HG03378 (cell line): ENCODE results near the gene F3.
"Not testable (repeated sequence)": the region's sequence is repeated elsewhere in the genome, so short reads cannot be mapped to it uniquely, and the experiment has no call there.

Experiments used
- ATAC-seq: cut with Tn5 transposase; IDR thresholded peaks from one replicate; pipeline ENCODE4 v1.9.1; 2021; ENCODE audit warnings: mild to moderate bottlenecking, moderate library complexity; ENCODE audit not compliant: unreplicated experiment

F3 gene

GRCh38 chr1:94541246-94542087 lies at the start of gene F3:
Gene F3 (minus strand): TSS chr1:94541759. CDS start chr1:94541636, 123 bp downstream.
- peak; percentile 61 for ATAC-seq

GRCh38 chr1:94590203-94591137 lies 48.9 kb upstream of the F3 start:
- ATAC-seq: no peak

- no peak for ATAC-seq
Observed at GRCh38 chr1:94589728-94590127, 48.2 kb upstream of the F3 start.

- ATAC-seq: no peak
Observed at GRCh38 chr1:94582565-94582964, 41.0 kb upstream of the F3 start.

GRCh38 chr1:94580367-94581115 lies 39.0 kb upstream of the F3 start:
- ATAC-seq: no peak

GRCh38 chr1:94579876-94580294 lies 38.3 kb upstream of the F3 start:
- ATAC-seq: no peak

- no peak for ATAC-seq
Observed at GRCh38 chr1:94578856-94579255, 37.3 kb upstream of the F3 start.

- ATAC-seq: not testable (repeated sequence)
Observed at GRCh38 chr1:94573917-94574316, 32.4 kb upstream of the F3 start.

GRCh38 chr1:94572780-94573179 lies 31.2 kb upstream of the F3 start:
- ATAC-seq: no peak

- ATAC-seq: not testable (repeated sequence)
Observed at GRCh38 chr1:94570965-94571364, 29.4 kb upstream of the F3 start.

- not testable (repeated sequence) for ATAC-seq
Observed at GRCh38 chr1:94568806-94569205, 27.2 kb upstream of the F3 start.

- ATAC-seq: not testable (repeated sequence)
Observed at GRCh38 chr1:94567975-94568607, 26.5 kb upstream of the F3 start.

- ATAC-seq: not testable (repeated sequence)
Observed at GRCh38 chr1:94566436-94566835, 24.9 kb upstream of the F3 start.

- no peak for ATAC-seq
Observed at GRCh38 chr1:94565901-94566300, 24.3 kb upstream of the F3 start.

GRCh38 chr1:94562519-94563260 lies 21.1 kb upstream of the F3 start:
- ATAC-seq: no peak

- no peak for ATAC-seq
Observed at GRCh38 chr1:94560333-94560732, 18.8 kb upstream of the F3 start.

GRCh38 chr1:94559921-94560320 lies 18.4 kb upstream of the F3 start:
- no peak for ATAC-seq

- no peak for ATAC-seq
Observed at GRCh38 chr1:94555091-94555490, 13.5 kb upstream of the F3 start.

GRCh38 chr1:94554580-94554979 lies 13.0 kb upstream of the F3 start:
- no peak for ATAC-seq

GRCh38 chr1:94553931-94554330 lies 12.4 kb upstream of the F3 start:
- no peak for ATAC-seq
